GM18507 (cell line): ENCODE results near the gene N4BP2.

ENCODE experiments used
- DNase-seq: peaks from one replicate; pipeline ENCODE4 v3.0.0; 2011; ENCODE audit warnings: low read depth; ENCODE audit not compliant: insufficient read length; ENCODE audit errors: extremely low spot score
- FAIRE-seq: peaks from 2 replicates; lab custom pipeline; 2011; peaks lifted over from hg19 to GRCh38; lab: Jason Lieb, UNC

The N4BP2 gene

DNA sequence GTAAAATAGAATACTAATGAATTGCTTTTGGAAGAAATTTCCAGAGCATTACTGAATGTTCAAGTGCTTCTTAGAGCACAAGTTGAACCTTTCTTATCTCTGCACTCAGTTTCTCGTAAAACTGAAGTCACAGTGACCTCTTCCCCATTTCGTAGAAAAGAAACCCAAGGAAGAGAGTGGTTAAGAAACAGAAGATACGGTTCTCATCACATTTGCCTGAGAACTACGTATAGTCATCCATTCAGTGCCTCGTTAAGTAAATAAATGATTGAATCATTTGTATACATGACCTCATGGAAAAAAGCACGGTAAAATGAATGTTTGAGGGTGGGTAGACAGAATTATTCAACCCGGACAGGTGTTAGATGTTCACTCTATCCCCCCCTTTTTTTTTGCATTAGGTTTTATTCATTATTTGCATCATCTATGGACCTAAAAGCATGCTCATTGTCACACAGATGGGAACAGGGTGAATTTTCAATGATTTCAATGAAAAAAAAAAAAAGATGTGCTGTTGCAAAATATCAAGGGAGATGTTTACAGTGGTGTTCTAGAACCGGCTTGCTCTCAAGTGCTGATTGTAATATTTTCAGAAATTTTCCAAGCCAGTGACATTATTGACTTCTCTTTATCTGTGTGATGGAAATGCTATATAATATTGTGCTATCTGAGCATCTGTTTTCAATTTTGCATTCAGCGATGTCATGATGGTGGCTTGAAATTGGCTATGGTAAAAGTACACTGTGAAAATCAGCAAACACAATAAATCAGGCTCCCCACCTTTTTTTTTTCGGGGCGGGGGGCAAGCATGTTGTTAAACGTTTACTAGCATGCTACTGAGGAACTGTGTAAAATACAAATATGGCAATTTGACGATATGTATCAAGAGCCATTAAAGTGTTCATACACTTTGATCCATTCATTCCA, 144.5 kb downstream of the N4BP2 start:
- no peak for DNase-seq
- peak; percentile 85 for FAIRE-seq

- FAIRE-seq, result peak; percentile 52
- DNase-seq, result no peak
Observed at GRCh38 chr4:40201898-40202297, 145.2 kb downstream of the N4BP2 start.

GRCh38 chr4:40202474-40202873, 145.8 kb downstream of the N4BP2 start:
- no peak for DNase-seq
- peak; percentile 81 for FAIRE-seq

- FAIRE-seq, result no peak
- no peak for DNase-seq
Observed at GRCh38 chr4:40204507-40205258, 148.0 kb downstream of the N4BP2 start.

DNA sequence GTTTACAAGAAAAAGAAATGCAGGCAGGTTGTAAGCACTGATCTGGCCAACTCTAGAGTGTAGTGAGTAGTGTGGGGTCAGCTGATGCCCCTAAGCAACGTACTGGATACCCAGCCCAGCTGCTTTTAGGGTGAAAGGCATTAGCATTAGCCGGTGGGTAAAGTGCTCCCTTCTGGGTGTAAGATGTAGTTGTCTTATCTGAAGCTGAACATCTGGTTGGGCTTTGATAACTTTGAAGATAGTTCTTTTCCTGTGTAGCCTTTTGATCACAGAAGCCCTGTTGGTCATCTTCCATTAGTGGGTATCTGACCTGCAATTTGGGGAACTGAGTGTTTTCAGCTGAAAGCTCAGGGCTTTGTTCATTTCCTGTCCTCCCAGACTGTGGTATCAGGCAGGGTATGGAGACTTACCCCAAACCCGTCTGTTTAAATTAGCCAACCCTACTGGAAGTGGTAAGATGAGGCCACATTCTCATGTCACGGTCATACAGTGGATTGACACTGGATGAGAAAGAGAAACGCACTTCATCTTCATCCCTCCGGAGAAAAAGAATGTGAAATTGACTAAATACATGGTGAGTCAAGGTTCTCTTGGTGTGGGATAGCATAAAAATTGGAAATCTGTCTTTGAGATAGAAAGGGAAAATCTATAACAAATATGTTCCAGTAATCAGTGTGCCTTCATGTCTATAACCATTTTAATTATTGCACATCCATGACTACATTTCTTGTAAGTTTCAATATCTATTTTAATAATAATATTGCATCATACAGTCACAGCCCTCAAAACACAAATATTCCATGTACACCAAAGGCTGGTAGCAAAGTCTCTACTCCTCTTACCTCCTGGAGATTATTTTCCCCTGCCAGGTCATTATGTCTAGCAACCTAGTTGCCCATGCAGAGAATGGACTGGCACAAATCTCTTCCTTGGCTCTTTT, 148.9 kb downstream of the N4BP2 start:
- FAIRE-seq, result peak; percentile 100
- no peak for DNase-seq

DNA sequence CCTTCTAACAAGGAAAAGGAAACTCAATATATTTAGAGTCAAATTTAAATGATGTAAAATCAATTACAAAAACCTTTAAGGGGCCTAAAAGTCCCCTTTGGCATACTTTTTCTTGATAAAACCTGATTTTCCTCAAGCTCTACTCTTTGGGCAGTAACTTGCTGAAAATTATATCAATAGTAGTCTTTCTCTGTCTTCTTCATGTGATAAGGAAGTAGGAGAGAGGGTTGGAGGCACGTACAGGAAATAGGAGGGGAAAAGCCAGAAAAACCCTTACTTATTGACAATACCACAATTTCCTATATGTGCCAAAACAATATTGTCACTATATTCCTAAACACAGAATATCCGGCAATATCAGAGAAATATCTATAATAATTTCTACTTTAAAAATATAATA, 149.8 kb downstream of the N4BP2 start:
- FAIRE-seq (peak; percentile 66), DNase-seq (no peak)
